ENCODE measurements around the gene ABHD2. TPM values are rescaled to one million over a fixed set of nuclear protein-coding genes. Genes with fewer than 3 reads are reported as not detected.

Gene ABHD2
- total RNA-seq, 4 donors from 2014 or later: 27.4 to 117 (median 54.2) TPM

- TF ChIP-seq CTCF (IDR thresholded peaks at IDR 0.05): no peak
- no peak for TF ChIP-seq POLR2A (IDR thresholded peaks at IDR 0.05)
- H3K9me3 ChIP-seq: no peaks in the 10 kb centered on the region
- no peak for DNase-seq
- intact Hi-C loops (cut with DNase I; ENCODE audit: low total_unique reads): no loop called here
- no peak overlapping the region for H3K4me3 ChIP-seq
- H3K27ac ChIP-seq: no peak overlapping the region
- no peaks in the 10 kb centered on the region for H3K36me3 ChIP-seq
- H3K27me3 ChIP-seq: no peaks in the 10 kb centered on the region
- H3K4me1 ChIP-seq: no peaks in the 10 kb centered on the region
Measured at GRCh38 chr15:89075101-89075640, 13.1 kb upstream of the ABHD2 start.

- intact Hi-C loops (cut with DNase I; ENCODE audit: low total_unique reads): no loop called here
- TF ChIP-seq CTCF (IDR thresholded peaks at IDR 0.05) (no peak), POLR2A (IDR thresholded peaks at IDR 0.05) (no peak)
- Histone ChIP-seq H3K4me3 (no peak overlapping the region), H3K36me3 (no peaks in the 10 kb centered on the region), H3K4me1 (no peaks in the 10 kb centered on the region), H3K9me3 (no peaks in the 10 kb centered on the region), H3K27me3 (no peaks in the 10 kb centered on the region), H3K27ac (no peak overlapping the region)
- DNase-seq: no peak
Measured at GRCh38 chr15:89075846-89076245, 12.4 kb upstream of the ABHD2 start.

GRCh38 chr15:89077750-89078149 lies 10.5 kb upstream of the ABHD2 start:
- H3K27me3 ChIP-seq: no peaks in the 10 kb centered on the region
- no peaks in the 10 kb centered on the region for H3K9me3 ChIP-seq
- H3K4me3 ChIP-seq: no peak overlapping the region
- TF ChIP-seq POLR2A (IDR thresholded peaks at IDR 0.05) (no peak), CTCF (IDR thresholded peaks at IDR 0.05) (no peak)
- intact Hi-C loops (cut with DNase I; ENCODE audit: low total_unique reads): no loop called here
- H3K27ac ChIP-seq: peak overlapping the region; percentile 54 to 61
- no peaks in the 10 kb centered on the region for H3K36me3 ChIP-seq
- no peaks in the 10 kb centered on the region for H3K4me1 ChIP-seq
- DNase-seq: no peak

- H3K4me3 ChIP-seq: no peak overlapping the region
- peaks cover 0 to under 1% of the 10 kb centered on the region in 2 donors for H3K4me1 ChIP-seq
- no peak for DNase-seq
- TF ChIP-seq POLR2A (IDR thresholded peaks at IDR 0.05): no peak
- TF ChIP-seq CTCF (IDR thresholded peaks at IDR 0.05): no peak
- no peaks in the 10 kb centered on the region for H3K27me3 ChIP-seq
- intact Hi-C loops (cut with DNase I; ENCODE audit: low total_unique reads): no loop called here
- no peaks in the 10 kb centered on the region for H3K36me3 ChIP-seq
- no peaks in the 10 kb centered on the region for H3K9me3 ChIP-seq
- no peak overlapping the region for H3K27ac ChIP-seq
Measured at GRCh38 chr15:89078851-89079810, 9.1 kb upstream of the ABHD2 start.

GRCh38 chr15:89081878-89082277 lies 6.4 kb upstream of the ABHD2 start:
- intact Hi-C loops (cut with DNase I; ENCODE audit: low total_unique reads): no loop called here
- DNase-seq: no peak
- TF ChIP-seq CTCF (IDR thresholded peaks at IDR 0.05) (no peak), POLR2A (IDR thresholded peaks at IDR 0.05) (no peak)
- no peaks in the 10 kb centered on the region for H3K27me3 ChIP-seq
- no peak overlapping the region for H3K4me3 ChIP-seq
- no peaks in the 10 kb centered on the region for H3K36me3 ChIP-seq
- H3K9me3 ChIP-seq: no peaks in the 10 kb centered on the region
- H3K27ac ChIP-seq: no peak overlapping the region
- H3K4me1 ChIP-seq: peaks cover 0 to 11% of the 10 kb centered on the region in 2 donors
